Kidney tubule cell (primary cell): ENCODE results near the gene CLCN7.

Source experiments
- DNase-seq: peaks from one replicate; pipeline ENCODE4 v3.0.0-alpha.2; 2018; ENCODE audit warnings: low spot score

The CLCN7 gene

DNA sequence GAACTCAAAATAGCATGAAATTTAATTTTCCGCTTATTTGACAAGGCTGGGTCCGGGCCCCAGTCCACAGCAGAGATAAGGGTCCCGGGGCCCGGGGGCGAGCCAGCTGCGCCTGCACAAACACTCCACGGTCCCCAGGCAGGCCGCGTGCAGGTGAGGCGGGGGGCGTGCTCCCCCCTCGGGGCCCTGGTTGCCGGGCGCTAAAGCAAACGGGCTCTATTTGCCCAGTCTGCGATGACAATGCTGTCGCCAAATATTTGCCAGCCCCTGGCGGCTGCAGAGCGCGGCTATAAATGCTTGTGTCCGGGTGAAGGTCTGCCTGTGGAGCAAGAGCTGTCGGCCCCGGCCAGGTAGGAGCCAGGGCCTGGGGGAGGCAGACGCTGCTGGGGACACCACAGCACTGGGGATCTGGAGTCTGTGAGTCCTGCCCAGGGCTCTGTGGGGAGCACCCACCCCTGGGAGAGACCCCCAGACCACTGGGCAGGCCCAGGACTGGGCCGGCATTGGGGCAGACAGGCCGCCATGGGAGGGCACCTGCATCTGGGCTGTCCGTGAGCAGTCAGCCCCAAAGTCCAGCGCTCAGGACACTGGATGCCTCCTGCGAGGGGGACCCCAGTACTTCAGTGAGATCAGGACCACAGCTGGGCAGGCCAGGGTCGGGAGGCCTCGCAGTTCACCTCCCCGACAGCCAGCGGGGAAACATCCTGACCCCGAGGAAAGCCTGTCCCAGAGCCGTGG is 43.9 kb downstream of the CLCN7 start, which contains the start of gene PERCC1:
Gene PERCC1 (plus strand): TSS at position 320 of the 738 bp plus-strand sequence. CDS start 1,516 bp downstream, outside the sequence.
- no peak for DNase-seq

DNA sequence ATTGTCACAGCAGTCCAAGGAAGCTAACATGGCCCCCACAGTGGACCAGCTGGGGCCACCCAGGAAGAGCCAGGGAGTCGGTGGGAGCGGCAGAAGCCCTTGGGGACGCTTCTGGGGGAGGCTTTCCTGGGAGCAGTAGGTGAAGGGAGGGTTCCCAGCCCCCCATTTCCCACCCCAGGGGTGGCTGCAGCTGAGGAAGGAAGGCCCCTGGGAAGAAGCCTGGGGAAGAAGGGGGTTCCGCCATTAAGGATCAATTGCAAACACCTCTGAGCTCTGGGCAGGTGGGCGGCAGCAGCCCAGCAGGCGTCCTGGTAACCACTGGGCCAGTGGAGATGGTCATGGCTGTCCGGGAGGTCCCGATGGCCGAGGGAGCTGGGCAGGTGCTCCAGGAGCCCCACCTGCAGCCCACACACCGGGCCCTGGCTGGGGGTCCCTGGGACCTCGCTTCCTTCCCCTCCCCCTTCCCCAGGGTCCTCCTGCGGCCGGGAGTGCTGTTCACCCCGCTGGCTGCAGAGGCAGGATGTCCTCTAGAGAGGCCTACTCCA is 44.5 kb downstream of the CLCN7 start:
- no peak for DNase-seq

DNA sequence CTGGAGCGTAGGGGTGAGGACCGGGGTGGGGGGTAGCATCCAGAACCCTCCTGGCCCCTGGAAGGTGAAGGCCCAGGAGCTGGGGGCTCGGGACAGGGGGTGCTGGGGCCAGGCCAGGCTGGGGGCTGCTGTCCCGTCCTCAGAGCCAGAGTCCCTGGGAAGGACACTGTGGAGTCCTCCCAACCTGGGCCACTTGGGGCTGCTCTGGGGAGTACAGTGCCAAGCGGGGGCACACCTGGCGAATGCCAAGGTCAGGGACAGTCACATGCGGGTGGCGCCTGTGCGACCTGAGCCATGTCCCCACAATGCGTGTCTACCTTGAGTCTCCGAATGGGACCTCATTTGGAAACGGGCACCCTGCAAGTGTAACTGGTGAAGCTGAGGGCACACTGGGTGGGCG is 45.2 kb downstream of the CLCN7 start:
- no peak for DNase-seq

DNA sequence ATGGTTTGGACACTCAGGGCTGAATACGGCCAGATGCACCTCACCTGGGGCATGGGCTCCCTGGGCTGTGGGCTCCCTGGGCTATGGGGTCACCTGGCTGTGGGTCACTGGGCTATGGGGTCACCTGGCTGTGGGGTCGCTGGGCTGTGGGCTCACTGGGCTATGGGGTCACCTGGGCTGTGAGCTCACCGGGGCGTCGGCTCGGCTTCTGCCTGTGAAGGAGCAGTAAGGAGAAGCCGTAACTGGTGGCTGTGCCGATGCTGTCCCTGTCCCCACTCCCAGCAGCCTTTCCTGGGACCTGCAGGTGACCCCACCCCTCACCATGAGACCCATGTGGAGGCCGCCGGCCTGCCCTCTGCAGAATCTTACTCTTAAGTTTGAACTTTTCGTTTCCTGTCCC is 45.8 kb downstream of the CLCN7 start:
- no peak for DNase-seq

DNA sequence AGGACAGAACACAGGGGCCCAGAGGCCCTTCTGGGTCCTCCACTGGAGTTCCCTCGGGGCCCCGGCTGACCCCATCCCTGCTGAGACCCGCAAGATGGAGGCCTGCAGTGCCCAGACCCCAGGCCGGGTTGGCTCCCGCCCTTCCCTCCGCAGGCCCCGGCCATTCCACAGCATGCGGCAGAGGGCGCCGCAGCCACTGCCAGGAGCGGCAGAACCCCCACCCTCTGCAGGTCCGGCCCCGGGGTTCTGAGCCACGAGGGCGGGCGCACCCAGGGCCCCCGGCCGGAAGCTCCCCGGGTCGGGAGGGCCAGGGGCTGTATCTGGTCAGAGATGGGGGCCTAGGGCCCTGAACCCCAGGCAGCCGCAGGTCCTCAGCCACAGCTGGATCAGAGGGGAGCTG is 46.3 kb downstream of the CLCN7 start:
- no peak for DNase-seq

GRCh38 chr16:1427473-1428461 is 47.1 kb downstream of the CLCN7 start:
- no peak for DNase-seq

DNA sequence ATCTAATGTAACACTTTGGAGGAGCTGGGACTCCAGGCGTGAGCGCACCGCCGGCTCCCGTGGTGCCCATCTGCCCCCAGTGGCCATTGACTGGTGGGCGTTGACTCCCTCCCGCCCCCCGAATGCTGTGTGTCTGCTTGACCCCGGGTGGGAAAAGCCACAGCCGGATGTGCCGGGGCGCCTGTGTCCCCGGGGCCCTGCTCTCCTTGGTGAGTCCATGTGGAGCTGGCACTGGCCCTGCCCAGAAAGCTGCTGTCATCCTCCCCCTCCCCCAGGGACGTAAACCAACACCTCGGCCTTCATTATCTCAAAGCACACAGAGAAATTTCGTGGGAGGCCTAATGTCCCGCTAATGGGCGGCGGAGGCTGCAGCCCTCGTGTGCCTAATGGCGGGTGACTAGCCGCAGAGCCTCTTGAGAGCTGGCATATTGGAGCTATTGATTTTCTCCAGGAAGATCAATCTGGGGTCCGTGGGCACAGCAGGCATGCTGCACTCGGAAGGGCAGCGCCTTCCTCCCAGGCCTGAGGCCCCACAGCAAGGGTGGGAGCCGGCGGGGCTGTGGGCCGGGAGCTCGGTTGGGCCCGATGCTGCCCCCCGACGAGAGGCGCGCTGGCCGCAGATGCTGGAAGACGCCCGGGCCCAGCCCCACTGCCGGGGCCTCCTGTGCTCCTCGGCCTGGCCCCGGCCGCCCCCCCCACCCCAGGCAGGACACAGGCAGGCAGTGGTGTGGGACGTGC is 47.9 kb downstream of the CLCN7 start:
- no peak for DNase-seq

- no peak for DNase-seq
Measured at GRCh38 chr16:1425616-1426370, 49.0 kb downstream of the CLCN7 start.

DNA sequence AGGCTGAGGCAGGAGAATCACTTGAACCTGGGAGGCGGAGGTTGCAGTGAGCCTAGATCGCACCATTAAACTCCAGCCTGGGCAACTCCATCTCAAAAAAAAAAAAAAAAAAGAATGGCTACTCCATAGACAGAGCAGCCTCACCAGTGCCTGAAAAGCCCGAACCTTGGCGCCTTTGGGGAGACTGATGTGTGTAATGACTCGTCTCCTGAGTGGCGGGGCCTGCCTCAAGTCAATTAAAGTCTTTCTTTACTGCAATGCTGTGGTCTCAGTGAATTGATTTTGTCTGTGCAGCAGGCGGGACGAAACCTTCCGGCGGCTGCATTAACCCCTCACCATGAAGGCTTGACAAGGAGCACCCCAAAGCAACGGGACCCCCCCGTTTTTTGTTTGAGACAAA is 50.8 kb downstream of the CLCN7 start:
- DNase-seq = no peak

DNA sequence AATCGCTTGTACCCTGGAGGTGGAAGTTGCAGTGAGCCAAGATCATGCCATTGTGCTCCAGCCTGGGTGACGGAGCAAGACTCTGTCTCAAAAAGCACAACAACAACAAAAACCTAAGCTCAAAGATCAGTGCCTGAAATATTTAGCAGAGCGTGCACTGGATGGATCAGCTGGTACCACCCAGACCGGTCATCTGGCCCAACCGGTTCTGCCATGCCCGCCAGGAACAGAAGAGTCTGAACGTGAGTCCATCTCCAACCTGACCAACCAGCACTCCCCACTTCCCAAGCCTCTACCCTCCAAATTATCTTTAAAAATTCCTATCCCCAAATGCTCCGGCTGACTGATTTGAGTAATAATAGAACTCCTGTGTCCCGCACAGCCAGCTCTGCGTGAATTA is 52.8 kb downstream of the CLCN7 start:
- DNase-seq = no peak

- DNase-seq = no peak
Measured at GRCh38 chr16:1420111-1420539, 54.7 kb downstream of the CLCN7 start.

GRCh38 chr16:1416521-1416941 is 58.3 kb downstream of the CLCN7 start:
- peak; percentile 52 for DNase-seq

- peak; percentile 53 for DNase-seq
Measured at GRCh38 chr16:1414532-1415260, 60.1 kb downstream of the CLCN7 start, which contains the start of gene UNKL. UNKL (minus strand) TSS chr16:1414704; CDS start chr16:1414691, 13 bp downstream.

DNA sequence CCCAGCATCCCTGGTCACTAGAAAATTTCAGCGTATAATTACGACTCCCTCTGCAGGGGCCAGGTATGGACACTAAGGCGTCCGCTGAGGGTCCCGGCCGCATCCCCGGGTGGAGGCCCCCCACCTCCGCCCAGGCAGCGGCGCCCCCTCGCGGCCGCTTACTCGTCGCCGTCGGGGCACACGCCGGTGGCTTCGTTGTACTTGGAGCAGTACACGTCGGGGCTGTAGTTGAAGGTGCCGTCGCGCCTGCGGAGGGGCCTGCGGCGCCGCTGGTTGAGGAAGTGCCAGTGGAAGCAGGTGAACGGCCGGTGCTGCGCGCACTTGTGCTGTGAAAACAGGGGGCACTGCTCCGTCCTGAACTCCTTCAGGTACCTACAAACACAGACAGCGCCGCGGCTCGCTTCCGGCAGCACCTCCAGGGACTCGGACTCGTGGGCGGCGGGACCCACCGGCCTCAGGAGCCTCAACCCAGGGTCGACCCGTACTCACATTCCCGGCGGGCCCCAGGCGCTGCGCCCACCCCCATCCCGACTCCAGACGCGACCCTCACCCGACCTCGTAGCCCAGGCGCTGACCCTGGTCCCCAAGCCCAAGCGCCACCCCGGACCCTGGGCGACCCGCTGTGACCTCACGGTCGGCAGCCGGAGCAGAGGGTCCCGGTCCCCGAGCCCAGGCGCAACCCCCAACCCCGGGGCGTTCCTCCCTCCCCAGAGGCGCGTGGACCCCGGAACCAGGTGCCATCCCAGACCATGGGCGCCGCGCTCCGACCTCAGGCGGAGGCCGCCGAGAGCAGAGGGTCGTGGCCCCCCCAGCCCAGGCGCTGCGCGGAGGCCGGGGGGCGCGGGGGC is 60.9 kb downstream of the CLCN7 start:
- peak; percentile 56 for DNase-seq

DNA sequence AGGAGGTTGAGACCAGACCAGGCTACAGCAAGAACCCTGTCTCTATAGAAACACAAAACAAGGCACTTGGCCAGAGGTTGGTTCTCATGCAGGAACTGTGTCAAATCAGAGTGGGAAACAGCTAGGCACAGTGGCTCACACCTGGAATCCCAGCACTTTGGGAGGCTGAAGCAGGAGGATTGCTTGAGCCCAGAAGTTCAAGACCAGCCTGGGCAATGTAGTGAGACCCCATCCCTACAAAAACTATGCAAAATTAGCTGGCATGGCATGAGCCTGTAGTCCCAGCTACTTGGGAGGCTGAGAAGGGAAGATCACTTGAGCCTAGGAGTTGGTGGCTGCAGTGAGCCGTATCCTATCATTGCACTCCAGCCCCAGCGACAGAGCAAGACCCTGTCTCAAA is 62.0 kb downstream of the CLCN7 start:
- no peak for DNase-seq

DNA sequence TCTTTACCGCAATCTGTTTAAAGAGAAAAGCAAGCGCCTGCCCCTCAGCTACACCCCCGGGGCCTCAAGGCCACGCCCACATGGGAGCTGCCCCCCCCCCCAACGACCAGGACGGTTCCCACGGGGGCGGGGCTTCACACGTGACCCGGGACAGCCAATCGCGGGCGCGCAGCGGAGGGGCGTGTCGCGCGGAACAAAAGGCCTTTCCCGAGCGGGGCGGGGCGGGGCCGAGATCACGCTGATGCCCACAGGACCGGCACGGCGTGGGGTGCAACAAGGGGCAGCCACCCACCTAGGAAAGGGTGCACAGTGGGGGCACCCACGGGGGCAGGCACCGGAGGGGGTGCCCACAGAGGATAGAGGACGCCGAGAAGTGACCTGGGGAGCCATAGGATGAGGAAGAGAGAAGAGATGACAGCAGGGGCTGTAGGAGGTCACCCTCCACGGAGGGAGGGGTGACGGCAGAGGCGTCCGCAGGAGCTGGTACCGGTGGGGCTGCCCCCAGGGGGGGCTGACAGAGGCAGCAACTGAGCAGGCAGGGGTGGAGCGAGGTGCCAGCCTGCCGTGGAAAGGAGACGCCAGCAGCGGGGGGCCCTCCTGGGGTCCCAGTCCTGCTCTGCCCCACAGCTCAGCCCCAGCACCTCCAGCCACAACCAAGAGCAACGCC is 66.5 kb downstream of the CLCN7 start:
- DNase-seq = peak; percentile 80

GRCh38 chr16:1407753-1408152 is 67.1 kb downstream of the CLCN7 start:
- no peak for DNase-seq

DNA sequence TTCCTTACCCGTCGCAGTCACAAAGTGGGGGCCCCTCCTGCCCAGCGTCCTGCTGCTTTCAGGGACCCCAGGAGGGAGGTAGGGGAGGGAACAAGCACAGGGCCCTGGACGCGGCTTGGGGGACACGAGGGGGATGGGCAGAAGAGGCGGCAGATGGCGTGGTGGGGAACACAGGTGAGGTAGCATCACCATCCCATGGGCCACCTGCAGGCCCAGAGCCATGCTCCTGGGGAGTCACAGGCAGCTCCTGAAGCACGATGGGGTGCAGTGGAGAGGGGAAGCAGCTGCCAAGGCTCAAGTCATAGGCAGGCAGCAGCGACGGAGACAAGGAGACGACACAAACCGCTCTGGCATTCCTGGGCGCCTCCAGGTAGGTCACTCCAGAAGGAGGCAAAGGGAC is 71.1 kb downstream of the CLCN7 start:
- no peak for DNase-seq

DNA sequence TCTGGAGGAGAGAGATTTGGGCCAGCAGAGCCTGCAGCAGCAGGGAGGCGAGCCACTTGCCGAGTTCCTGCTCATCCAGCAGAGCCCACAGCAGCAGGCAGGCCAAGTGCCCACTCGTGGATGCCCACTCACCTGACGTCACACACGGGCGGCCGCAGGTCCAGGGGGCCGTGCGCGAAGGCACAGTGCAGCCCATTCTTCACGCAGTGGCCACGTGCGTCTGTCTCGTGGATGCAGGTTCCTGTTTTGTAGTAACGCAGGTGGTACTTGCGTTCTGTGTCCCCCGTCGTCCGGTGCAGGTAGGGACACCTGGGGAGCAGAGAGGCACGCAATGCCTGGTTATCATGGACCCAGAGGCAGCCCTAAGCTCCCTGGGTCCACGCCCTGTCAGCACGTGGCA is 71.8 kb downstream of the CLCN7 start:
- no peak for DNase-seq
